ENCODE data around the gene PLCL2. TPM values are rescaled to one million over a fixed set of nuclear protein-coding genes. Genes with fewer than 3 reads are reported as not detected.
"Not testable (repeated sequence)": the region's sequence is repeated elsewhere in the genome, so short reads cannot be mapped to it uniquely, and the experiment has no call there.

Gene PLCL2
- total RNA-seq, 1 donor from 2014 or later, result 0.85 TPM

DNA sequence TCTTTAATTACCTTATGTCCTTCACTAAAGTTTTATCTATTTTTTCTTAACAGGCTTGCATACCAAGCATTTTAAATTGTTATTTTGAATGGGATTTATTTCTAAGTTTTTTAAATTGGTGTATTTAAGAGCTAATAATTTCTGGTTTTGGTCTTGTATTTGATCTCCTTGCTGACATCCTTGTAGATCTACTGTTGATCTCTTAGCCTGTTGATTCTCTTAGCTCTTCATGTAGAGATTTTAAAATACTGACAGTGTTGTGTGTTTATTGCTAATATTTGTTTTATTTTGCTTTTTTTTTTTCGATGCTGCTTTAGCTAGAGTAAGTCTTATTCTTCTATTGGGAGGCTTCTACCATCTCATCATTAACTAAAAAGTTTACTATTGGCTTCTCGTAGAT, 65.5 kb downstream of the PLCL2 start:
- no peaks in the 10 kb centered on the region for H3K9me3 Mint-ChIP-seq (ENCODE audit: low read depth)
- no peak for DNase-seq (ENCODE audit: low spot score)

DNA sequence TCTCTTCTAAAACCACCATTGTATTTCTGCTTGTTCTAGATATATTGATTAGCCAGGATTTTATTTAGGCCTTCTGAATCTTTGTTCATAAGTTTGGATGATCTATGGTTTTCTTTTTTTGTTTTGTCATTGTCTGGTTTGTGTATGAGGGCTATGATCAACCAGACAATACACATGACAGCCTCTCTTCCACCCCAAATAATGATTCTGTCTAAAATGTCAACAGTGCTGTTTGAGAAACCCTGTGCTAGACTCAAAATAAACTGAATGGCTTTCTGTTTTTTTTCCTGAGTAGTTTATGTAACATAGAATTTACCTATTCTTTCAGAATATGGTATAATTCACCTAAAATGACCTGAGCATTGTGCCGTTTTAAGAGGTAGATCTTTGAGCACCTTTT, 66.1 kb downstream of the PLCL2 start:
- H3K9me3 Mint-ChIP-seq (ENCODE audit: low read depth), result no peaks in the 10 kb centered on the region

More for the DNA sequence above, 65.5 kb downstream of the PLCL2 start:
- Mint-ChIP-seq H3K36me3 (ENCODE audit: low read depth) (no peaks in the 10 kb centered on the region), H3K27me3 (ENCODE audit: low read depth) (no peaks in the 10 kb centered on the region), H3K4me1 (ENCODE audit: low read depth) (peaks cover 3% of the 10 kb centered on the region), H3K4me3 (ENCODE audit: unreplicated experiment) (no peak overlapping the region), H3K27ac (ENCODE audit: unreplicated experiment) (no peak overlapping the region)
- no peak for TF ChIP-seq CTCF (IDR thresholded peaks at IDR 0.05)

DNA sequence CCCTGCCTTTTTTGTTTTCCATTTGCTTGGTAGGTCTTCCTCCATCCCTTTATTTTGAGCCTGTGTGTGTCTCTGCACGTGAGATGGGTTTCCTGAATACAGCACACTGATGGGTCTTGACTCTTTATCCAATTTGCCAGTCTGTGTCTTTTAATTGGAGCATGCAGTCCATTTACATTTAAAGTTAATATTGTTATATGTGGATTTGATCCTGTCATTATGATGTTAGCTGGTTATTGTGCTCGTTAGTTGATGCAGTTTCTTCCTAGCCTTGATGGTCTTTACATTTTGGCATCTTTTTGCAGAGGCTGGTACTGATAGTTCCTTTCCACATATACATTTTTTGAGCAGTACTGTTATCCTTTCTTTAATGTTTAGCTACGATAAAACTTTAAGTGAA, 73.1 kb downstream of the PLCL2 start:
- not testable (repeated sequence) for H3K4me1 Mint-ChIP-seq (ENCODE audit: low read depth); DNase-seq (ENCODE audit: low spot score); H3K9me3 Mint-ChIP-seq (ENCODE audit: low read depth); H3K36me3 Mint-ChIP-seq (ENCODE audit: low read depth); H3K4me3 Mint-ChIP-seq (ENCODE audit: unreplicated experiment); H3K27me3 Mint-ChIP-seq (ENCODE audit: low read depth); H3K27ac Mint-ChIP-seq (ENCODE audit: unreplicated experiment)

More for the DNA sequence above, 66.1 kb downstream of the PLCL2 start:
- Mint-ChIP-seq H3K27ac (ENCODE audit: unreplicated experiment) (no peak overlapping the region), H3K4me3 (ENCODE audit: unreplicated experiment) (no peak overlapping the region), H3K4me1 (ENCODE audit: low read depth) (no peaks in the 10 kb centered on the region), H3K27me3 (ENCODE audit: low read depth) (no peaks in the 10 kb centered on the region), H3K36me3 (ENCODE audit: low read depth) (no peaks in the 10 kb centered on the region)
- no peak for TF ChIP-seq CTCF (IDR thresholded peaks at IDR 0.05)
- DNase-seq (ENCODE audit: low spot score), result no peak

DNA sequence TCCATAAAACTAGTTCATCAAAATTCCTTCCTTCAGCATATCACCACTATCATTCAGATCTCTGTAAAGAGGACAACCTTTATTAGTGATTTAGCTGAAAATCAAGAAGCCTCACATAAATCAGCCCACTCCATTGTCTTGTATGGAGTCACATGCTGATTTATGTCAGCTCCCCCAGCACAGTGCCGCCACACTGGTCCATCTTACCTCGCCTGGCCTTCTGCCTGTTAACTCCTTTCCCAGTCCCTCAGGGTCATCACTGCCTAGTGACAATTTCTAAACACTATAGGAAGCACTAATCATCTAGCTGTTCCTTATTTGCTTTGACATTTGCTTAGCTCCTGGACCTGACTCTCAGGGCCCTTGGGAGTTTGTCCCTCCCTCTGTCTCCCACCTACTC, 75.4 kb downstream of the PLCL2 start:
- DNase-seq (ENCODE audit: low spot score), result no peak
- Mint-ChIP-seq H3K27me3 (ENCODE audit: low read depth) (peaks cover 8% of the 10 kb centered on the region), H3K9me3 (ENCODE audit: low read depth) (no peaks in the 10 kb centered on the region), H3K4me3 (ENCODE audit: unreplicated experiment) (no peak overlapping the region), H3K4me1 (ENCODE audit: low read depth) (no peaks in the 10 kb centered on the region), H3K36me3 (ENCODE audit: low read depth) (peaks cover 3% of the 10 kb centered on the region), H3K27ac (ENCODE audit: unreplicated experiment) (no peak overlapping the region)
- TF ChIP-seq CTCF (IDR thresholded peaks at IDR 0.05), result no peak

DNA sequence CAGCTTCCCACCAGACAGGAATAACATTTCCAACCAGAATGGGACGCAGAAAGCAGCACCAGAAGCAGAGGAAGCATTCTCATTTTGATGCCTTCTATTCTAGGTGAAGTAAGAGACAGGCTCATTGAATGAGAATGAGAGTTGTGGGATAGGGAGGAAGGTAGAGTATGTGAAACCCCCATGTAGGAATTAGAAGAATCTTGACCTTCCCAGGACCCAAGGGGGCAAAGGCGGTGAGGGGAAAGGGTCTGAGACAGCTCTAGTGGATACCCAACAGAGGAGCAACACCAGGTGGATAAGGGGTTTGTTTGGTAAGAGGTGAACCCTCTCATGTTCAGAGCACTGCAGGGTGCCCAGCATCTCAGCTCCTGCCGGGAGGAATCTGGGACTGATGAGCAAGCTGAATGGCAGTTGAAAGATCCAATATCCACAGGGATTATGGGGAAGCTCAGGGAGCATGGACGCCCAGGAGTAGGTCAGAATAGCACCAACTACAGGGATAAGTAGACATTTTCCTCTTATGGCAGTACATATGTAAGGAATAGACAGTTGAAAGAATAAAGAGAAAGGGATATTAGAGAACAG, 77.0 kb downstream of the PLCL2 start:
- H3K36me3 Mint-ChIP-seq (ENCODE audit: low read depth), result peaks cover 3% of the 10 kb centered on the region
- H3K4me1 Mint-ChIP-seq (ENCODE audit: low read depth), result no peaks in the 10 kb centered on the region
- TF ChIP-seq CTCF (IDR thresholded peaks at IDR 0.05), result no peak
- peaks cover 8% of the 10 kb centered on the region for H3K27me3 Mint-ChIP-seq (ENCODE audit: low read depth)
- DNase-seq (ENCODE audit: low spot score), result no peak
- no peak overlapping the region for H3K4me3 Mint-ChIP-seq (ENCODE audit: unreplicated experiment)
- H3K27ac Mint-ChIP-seq (ENCODE audit: unreplicated experiment), result no peak overlapping the region
- H3K9me3 Mint-ChIP-seq (ENCODE audit: low read depth), result no peaks in the 10 kb centered on the region

DNA sequence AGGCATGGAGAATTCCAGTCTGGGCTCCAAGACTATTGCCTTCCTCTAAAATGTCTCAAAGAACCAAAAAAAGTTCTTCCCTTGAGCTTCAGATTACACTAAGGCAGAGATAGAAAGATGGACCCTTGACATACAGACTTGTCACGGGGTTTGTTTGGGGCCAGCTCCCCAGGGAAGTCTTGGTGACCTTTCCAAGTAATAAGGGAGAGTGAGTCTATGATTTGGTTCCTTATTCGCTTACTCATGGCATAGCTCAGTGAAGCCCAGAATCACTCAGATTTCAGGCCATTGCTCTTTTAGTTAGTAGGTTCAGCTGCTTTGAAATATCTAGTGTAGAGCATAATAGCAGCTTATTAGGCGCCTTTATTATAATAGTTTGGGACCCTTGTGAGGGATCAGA, 90.3 kb downstream of the PLCL2 start:
- peaks cover 6% of the 10 kb centered on the region for H3K4me1 Mint-ChIP-seq (ENCODE audit: low read depth)
- no peak overlapping the region for H3K4me3 Mint-ChIP-seq (ENCODE audit: unreplicated experiment)
- H3K9me3 Mint-ChIP-seq (ENCODE audit: low read depth), result peaks cover 20% of the 10 kb centered on the region
- TF ChIP-seq CTCF (IDR thresholded peaks at IDR 0.05), result no peak
- no peak for DNase-seq (ENCODE audit: low spot score)
- H3K27ac Mint-ChIP-seq (ENCODE audit: unreplicated experiment), result no peak overlapping the region
- H3K27me3 Mint-ChIP-seq (ENCODE audit: low read depth), result peaks cover 2% of the 10 kb centered on the region
- peaks cover 2% of the 10 kb centered on the region for H3K36me3 Mint-ChIP-seq (ENCODE audit: low read depth)
